ENCODE measurements around the gene PAGE3.

PAGE3 gene, protein sequence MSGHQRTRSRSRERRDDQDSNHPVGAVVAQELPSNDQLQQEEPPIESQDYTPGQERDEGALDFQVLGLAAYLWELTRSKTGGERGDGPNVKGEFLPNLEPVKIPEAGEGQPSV

DNA sequence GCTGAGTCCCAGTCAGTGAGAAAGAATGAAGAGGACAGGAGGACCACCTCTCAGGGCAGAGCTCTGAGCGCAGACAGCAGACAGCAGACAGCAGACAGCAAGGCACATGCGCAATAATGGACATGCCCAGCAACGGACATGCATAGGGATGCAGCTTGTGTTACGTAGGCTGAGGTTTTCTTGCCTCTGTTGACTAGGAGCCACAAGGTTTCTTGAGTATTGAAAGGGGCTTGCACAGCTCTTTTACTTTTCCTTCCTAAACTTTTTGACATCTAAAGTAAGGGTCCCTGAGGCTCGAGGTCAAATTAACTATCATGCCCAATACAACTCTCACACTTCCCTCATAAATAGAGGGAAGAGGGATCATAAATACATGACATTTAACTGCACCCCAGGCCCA, at the start of gene PAGE3:
Gene PAGE3 (minus strand): TSS at position 101 of the 400 bp plus-strand sequence. CDS start 1,013 bp downstream, outside the sequence.
- DNase-seq = no peak

DNA sequence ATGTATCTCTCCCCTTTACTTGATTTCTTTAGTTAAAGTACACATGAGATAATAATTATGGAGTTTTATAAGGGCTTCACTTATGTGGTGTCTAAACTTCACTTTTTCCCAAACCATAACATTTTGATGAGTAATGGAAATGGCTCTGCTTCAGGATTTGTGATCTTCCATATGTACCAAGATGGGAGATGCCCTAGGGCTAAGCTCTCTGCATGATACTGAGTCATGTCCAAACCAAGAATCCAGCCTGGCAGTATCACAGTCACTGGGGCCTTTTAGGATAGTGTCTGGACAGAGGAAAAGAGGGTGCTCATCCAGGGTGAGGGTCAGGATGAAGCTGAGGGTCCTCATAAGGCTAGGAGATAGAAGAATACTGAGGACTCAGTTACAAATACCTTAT, 47.9 kb upstream of the PAGE3 start:
- no peak for DNase-seq

DNA sequence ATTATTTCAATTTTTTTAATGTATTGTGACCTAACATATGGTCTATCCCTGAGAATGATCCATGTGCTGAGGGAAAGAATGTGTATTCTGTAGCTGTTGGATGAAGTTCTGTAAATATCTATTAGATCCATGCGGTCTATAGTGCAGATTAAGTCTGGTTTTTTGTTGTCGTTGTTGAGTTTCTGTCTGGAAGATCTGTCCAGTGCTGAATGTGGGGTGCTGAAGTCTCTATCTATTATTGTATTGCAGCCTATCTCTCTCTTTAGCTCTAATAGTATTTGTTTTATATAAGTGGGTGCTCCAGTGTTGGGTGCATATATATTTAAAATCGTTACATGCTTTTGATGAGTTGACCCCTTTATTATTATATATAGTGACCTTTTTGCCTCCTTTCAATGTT, 26.2 kb upstream of the PAGE3 start:
- no peak for DNase-seq

DNA sequence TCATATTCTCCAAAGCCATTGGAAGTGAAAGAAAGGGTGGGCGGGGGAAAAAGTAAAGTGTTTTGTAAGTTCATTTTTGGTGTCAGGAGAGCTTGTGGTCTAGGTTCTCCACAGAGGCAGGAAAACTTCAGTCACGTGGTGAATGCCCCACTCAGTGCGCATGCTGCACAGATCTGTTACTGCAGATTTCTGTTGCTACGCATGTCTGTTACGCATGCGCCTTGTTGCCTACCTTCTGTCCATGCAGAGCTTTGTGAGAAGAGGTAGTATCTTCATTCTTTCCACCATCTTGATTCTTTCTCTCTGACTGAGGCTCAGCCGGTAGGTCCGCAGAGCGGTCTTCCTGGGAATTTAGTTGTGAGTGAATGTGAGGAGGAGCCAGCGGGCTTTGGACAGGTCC, 15.1 kb upstream of the PAGE3 start:
- no peak for DNase-seq

DNA sequence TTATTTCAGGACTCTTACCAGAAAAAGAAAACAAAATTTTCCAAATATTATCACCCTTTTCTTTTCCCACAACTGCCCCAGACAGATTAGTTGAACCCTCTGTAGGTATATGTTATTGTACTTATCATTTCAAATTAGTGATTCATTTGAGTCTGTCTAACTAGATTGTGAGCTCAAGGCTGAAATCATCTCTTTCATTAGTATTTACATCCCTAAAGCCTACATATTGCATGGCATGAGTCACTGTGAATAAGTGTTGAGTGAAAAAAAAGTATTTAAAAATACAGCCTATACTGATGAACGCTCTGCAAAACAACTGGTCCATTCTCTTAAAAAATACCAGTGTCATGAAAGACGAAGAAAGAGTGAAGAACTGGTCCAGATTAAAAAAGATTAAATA, 3.9 kb downstream of the PAGE3 start:
- DNase-seq = no peak

DNA sequence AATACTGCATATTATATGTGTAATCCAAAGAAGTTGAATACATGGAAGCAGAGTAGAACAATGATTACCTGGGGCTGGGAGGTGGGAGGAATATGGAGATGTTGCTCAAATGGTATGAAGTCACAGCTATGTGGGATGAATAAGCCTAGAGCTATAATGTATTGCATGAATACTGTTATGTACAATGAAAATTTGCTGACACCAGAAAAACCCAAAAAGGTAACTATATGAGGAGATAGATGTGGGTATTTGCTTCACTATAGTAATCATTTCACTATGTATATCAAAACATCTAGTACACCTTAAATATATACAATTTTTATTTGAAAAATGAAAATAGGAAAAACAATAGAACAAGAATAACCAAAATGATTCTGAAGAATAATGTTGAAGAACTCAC, 11.2 kb downstream of the PAGE3 start:
- no peak for DNase-seq

DNA sequence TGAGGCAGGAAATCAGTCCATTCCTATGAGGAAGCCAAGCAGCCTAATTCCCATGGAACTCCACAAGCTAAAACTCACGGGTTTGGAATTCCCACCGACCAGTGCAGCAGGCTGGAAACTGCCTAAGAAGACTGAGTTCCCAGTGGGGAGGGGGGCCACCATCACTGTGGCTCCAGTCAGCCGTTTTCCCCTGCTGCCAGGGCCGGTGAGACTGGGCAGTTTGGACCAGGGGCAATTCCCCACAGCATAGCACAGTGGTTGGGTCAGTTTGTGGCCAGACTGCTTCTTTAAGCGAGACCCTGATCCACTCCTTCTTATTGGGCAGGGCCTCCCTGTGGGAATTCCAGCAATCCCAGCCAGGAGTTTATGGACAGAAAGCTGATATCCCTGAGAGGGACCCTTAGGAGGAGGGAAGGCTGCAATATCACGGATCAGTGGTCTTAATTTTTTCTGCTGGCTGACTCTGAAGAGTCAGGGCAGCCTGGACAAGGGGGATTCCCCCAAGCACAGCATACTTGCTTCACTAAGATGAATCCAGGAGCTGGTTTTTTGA, 23.9 kb downstream of the PAGE3 start:
- no peak for DNase-seq

DNA sequence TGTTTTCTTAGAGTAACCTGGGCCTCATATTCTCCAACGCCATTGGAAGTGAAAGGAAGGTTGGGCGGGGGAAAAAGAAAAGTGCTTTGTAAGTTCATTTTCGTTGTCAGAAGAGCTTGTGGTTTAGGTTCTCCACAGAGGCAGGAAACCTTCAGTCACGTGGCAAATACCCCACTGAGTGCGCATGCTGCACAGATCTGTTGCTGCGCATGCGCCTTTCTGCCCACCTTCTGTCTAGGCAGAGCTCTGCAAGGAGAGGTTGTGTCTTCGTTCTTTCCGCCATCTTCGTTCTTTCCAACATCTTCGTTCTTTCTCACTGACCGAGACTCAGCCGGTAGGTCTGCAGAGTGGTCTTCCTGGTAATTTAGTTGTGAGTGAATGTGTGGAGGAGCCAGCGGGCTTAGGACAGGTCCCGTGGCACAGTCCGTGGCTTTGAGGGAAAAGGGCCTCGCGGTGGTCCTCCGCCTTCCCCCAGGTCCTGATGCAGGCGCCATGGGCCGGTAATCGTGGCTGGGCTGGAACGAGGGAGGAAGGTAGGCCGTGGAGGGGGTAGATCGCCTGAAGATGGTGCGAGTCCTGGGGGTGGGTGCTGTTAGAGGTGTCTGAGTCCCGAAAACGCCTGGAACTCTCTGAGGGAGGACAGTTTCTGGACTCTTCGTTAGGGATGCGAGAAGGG, 44.5 kb downstream of the PAGE3 start, which contains the start of gene PAGE5:
Gene PAGE5 (plus strand): TSS at position 228 of the 676 bp plus-strand sequence. CDS start 1,037 bp downstream, outside the sequence.
- no peak for DNase-seq

DNA sequence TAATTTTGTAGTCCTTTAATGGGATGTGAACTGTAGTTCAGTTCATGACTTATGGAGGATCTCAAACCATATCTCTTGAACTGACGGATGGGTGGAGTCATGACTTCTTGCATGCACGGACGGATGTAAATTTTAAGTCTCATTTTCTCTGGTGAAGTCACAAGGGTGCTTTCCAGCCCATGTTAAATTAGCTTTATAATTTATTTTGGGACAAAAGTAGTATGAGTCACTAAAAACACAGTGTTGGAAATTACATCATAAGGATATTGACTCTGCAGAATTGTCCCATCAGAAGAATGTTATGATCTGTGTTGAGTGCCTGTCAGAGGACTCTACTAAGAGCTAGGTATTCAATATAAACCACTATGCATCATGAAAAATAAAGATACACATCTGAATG, 51.3 kb downstream of the PAGE3 start:
- DNase-seq = no peak

DNA sequence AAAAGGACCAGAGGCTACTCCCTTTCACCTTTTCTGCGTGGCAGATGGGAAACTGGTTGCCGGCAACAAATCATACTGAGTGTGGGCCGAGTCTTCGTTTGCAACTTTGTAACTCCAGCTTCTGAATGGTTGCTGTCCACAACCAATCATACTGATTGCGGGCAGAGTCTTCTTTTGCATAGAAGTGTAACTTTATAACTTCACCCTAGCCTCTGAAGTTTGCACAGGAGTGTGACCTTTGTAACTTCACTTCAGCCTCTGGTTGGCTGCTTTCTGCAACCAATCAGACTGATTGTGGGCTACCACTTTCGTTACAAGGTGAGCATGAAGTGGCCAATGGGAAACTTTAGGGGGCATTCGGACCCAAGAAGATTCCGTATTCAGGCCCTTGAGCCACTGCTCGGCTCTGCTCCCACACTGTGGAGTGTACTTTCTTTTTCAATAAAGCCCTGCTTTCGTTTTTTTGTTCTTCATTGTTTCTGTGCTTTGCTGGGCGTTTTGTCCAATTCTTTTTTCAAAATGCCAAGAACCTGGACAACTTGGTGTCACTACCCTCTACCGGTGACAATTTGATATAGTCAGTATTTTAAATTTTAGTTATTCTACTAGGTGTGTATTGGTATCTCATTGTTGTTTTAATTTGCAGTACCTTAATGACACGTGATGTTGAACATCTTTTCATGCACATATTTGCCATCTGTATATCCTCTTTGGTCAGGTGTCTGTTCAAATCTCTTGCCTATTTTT, 53.6 kb downstream of the PAGE3 start:
- DNase-seq = no peak

Data from stimulated activated naive CD4-positive, alpha-beta T cell (primary cell).